ENCODE results near the gene UBR3. TPM values are rescaled to one million over a fixed set of nuclear protein-coding genes. Genes with fewer than 3 reads are reported as not detected.
"Not testable (repeated sequence)": the region's sequence is repeated elsewhere in the genome, so short reads cannot be mapped to it uniquely, and the experiment has no call there.

The UBR3 gene
- total RNA-seq, 1 experiment from 2014 or later = 9.6 TPM

DNA sequence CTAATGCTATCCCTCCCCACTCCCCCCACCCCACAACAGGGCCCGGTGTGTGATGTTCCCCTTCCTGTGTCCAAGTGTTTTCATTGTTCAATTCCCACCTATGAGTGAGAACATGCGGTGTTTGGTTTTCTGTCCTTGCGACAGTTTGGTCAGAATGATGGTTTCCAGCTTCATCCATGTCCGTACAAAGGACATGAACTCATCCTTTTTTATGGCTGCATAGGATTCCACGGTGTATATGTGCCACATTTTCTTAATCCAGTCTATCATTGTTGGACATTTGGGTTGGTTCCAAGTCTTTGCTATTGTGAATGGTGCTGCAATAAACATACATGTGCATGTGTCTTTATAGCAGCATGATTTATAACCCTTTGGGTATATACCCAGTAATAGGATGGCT lies 109.4 kb downstream of the UBR3 start:
- DNase-seq (ENCODE audit: low spot score) = not testable (repeated sequence)

DNA sequence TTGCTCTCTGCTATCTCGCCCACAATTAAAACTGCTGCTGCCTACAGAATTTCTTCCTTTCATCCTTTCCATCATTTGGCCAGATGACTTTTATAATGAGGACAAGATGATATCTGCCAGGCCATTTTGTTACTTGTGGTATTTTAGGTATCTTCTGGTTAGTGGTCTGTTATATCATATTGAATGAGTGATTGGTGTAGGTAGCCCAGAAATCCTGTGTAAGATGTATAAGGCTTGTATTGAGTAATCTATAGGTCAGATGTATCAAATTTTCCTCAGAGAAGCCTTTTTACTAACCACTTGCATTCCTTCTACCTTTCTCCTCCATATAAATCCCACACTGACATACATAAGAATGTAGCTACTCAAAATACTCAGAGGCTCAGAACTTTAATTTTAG lies 118.3 kb downstream of the UBR3 start:
- no peak for DNase-seq (ENCODE audit: low spot score)

DNA sequence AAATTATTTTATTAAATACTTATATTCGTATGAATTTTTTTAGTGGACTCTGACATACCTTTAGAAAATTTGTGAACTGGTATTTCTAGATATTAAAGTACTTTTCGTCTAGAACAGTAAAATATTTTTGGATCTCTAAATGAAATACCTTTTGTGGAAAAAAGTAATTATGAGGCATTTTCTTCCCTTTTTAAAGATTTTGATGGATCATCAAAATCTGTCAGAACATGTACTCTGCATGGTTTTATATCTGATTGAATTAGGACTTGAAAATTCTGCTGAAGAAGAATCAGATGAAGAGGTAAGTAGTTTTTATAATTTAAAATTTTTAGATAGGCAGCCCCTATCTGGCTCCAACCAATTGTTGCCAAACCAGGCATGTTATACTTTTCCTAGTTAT lies 118.8 kb downstream of the UBR3 start:
- no peak for DNase-seq (ENCODE audit: low spot score)

DNA sequence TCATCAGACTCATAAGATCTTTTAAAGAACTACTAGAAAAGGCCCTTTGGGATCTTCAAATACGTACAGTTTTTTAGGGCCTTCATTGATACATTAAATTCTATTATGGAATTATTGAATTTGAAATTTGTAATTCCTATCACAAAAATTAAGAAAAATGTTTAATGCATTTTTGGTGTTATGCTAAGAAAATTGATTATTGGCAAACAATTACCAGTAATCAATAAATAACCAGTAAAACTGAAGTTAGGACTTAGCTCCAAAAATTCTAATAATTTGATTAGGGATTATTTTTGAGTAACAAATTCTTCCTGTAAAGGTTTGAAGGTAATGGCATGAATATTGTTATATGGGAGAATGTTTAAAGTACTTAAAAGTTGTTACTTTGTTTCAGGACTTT lies 119.3 kb downstream of the UBR3 start:
- no peak for DNase-seq (ENCODE audit: low spot score)

DNA sequence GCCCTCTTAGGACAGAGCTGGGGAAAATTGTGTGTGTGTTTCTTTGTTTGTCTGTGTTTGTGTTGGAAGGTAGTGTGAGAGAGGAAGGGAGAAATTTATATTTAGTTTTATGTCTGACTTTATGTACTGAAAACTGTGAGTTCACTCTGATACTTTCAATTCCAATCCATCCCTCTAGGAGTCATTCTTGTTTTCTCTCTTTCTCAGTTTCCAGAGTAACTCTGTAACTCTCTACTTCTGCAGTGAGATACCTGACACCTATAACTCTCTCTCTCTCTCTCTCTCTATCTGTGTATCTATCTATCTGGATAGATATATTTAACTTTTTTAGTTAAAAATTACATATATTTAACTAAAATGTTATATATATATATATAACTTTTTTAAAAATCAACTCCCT lies 128.7 kb downstream of the UBR3 start:
- DNase-seq (ENCODE audit: low spot score) = no peak

DNA sequence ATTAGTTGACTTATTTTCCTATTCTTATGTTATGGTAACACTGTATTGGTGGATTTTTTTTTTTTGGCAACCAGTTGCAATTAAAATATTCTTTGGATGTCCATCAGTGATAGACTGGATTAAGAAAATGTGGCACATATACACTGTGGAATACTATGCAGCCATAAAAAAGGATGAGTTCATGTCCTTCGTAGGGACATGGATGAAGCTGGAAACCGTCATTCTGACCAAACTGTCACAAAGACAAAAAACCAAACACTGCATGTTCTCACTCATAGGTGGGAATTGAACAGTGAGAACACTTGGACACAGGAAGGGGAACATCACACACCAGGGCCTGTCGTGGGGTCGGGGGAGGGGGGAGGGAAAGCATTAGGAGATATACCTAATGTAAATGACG lies 130.0 kb downstream of the UBR3 start:
- not testable (repeated sequence) for DNase-seq (ENCODE audit: low spot score)

DNA sequence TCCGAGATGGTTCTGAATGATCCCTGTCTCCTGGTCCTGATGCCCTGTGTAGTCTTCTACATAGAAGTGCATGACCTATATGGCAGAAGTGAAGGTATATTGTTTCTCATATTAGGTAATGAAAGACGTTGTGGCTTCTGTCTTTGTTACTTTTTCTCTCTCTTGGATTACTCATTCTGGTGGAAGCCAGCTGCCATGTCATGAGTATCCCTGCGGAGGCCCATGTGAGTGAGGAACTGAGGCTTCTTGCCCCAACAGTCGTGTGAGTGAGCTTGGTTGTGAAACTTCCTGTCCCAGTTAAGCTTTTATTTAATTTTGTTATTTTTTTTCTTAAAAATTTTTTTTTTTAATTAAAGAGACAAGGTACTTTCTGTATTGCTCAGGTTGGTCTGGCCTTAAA lies 134.7 kb downstream of the UBR3 start:
- DNase-seq (ENCODE audit: low spot score) = no peak

DNA sequence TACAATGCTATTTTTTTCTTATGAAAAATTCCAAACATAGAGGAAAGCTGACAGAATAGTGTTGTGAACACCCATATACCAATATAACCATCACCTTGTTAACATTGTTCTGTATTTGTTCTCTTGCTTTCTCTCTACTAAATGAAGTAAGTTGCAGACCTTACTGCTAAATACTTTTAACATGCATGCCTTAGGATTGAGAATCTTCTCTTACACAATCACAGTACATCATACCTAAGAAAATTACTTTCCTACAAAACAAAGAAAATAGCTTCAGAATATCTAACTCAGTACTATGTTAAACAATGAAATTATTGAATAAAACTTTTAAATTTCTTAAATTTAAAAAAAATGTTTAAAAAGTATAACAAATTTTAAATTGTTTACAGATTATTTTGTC lies 136.5 kb downstream of the UBR3 start:
- no peak for DNase-seq (ENCODE audit: low spot score)

DNA sequence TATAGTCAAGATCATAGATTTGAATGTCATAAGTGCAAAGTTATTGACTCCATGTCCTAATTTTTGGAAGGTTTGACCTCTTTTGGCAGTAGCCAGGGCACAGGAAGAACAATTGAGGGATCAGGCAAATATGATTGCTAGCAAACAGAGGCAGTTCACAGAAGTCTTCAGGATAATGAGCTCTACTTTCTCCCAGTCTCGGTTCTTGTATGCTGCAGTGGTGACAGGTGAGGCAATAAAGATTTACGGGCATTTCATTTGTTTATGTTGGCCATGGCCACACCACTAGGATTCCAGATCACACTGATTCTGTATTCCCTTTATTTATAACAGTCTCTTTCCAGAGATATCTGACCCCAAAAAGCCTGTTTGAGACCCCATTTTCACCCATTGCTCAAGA lies 137.5 kb downstream of the UBR3 start:
- peak; percentile 22 for DNase-seq (ENCODE audit: low spot score)

DNA sequence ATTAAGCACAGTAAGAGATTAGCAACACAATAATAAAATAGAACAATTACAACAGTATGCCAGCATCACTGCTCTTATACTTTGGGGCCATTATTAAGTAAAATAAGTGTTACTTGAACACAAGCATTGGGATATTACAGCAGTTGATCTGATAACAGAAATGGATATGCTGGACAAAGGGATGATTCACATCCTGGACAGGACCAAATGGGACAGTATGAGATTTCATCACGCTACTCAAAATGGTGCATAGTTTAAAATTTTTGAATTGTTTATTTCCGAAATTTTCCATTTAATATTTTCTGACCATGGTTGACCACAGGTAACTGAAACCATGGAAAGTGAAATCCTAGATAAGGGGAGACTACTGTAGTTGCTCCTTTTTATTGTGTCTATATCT lies 138.2 kb downstream of the UBR3 start:
- no peak for DNase-seq (ENCODE audit: low spot score)

DNA sequence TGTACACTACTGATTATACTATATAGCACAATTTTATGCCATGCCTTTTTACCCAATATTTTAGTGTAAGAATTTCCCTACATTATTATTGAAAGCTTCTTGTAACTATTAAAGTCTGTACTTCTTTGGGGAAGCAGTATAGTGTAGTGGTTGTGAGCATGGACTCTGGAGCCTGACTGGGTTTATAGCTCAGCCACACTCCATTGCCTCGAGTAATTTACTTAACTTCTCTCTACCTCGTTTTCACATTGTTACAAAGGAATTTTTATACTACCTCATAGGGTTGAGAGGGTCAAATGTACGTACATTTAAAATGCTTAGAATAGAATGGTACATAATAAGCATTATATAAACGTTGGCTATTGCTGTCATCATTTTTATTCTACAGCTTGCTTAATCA lies 139.2 kb downstream of the UBR3 start:
- DNase-seq (ENCODE audit: low spot score) = no peak

DNA sequence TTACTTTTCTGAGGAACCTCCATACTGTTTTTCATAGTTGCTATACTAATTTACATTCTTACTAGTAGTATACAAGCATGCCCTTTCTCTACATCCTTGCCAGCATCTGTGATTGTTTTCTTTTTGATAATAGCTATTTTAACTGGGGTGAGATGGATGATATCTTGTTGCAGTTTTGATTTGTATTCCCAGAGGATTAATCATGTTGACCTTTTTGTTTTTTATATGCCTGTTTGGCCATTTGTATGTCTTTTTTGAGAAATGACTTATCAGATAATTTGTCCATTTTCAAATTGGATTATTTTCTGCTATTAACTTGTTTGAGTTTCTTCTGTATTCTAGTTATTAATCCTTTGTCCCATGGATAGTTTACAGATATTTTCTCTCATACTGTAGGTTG lies 141.5 kb downstream of the UBR3 start:
- DNase-seq (ENCODE audit: low spot score) = no peak

DNA sequence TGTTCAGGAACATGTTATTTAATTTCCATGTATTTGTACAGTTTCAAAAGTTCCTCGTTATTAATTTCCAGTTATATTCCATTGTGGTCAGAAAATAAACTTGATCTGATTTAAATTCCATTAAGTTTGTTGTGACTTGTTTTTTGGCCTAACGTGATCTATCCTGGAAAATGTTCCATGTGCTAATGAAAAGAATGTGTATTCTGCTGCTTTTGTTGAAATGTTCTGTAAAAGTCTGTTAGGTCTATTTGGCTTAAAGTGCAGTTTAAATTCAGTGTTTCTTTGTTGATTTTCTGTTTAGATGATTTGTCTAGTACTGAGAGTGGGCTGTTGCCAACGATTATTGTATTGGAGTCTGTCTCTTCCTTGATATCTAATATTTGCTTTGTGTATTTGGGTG lies 148.0 kb downstream of the UBR3 start:
- DNase-seq (ENCODE audit: low spot score) = no peak

DNA sequence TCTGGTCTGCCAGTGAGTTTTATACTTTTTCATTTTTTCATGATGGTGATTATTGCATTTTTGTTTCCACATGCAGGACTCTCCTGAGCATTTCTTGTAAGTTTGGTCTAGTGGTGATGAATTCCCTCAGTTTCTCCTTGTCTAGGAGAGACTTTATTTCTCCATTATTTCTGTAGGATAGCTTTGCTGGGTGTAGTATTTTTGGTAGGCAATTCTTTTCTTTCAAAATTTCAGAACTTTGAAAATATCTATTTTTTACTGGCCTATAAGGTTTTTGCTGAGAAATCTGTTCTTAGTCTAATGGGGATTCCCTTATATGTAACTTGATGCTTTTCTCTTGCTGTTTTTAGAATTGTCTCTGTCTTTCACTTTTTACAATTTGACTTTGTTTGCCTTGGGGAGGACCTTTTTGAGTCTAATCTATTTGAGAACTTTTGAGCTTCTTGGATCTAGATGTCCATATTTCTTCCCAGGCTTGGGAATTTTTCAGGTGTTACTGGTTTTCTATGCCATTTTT lies 149.1 kb downstream of the UBR3 start:
- no peak for DNase-seq (ENCODE audit: low spot score)

DNA sequence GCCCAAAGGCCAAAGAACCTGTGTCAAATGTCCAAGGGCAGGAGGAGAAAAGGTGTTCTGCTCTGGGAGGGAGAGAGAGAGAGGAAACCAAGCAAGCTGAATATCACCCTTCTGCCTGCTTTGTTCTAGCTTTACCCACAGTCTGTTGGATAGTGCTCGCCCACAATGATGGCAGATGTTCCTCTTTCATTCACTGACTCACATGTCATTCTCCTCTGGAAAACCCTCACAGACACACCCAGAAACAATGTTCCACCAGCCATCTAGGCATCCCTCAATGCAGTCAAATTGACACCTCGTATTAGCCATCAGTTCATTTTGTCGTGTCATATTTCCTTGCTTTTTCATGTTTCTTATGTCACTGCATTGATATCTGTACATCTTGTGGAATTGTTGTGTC lies 150.3 kb downstream of the UBR3 start:
- no peak for DNase-seq (ENCODE audit: low spot score)

DNA sequence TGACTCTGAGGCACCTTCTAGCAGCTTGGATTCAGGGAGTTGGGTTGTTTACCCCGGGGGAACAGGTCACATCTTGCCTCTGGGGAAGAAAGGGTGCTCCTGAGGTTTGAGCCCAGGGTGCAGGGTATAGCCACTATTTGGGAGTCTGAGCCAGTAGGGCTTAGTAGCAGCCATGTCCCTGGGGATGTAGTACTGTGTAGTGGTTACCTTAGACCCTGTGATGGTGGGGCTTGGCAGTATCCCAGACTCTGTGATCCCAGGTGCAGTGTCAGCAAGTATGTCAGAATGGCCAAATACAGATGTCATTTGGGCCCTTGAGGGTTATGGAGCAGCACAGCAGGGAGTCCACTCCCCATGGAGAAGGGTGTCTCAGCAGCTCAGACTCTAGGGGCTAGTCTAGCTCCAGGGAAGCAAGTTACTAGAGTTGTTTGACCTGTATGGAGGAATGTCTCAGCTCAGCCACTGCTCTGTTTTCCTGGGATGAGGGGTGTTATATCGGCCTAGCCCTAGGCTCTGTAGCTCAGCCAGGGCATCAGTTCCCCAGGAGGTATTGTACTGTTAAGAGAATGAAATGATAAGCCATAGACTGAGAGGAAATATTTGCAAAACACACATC lies 151.3 kb downstream of the UBR3 start:
- no peak for DNase-seq (ENCODE audit: low spot score)

DNA sequence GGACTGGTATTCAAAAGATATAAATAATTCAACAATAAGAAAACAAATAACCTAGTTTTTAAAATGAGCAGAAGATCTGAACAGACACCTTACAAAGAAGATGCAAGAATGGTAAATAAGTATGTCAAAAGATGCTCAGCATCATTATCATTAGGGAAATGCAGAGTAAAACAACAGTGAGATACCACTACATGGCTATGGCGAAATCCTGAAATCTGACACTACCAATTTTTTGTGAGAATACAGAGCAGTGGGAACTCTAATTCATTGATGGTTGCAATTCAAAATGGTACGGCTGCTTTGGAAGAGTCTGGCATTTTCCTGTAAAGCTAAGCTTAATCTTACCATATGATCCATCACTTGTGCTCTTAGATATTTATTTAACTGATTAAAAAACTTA lies 151.8 kb downstream of the UBR3 start:
- no peak for DNase-seq (ENCODE audit: low spot score)

DNA sequence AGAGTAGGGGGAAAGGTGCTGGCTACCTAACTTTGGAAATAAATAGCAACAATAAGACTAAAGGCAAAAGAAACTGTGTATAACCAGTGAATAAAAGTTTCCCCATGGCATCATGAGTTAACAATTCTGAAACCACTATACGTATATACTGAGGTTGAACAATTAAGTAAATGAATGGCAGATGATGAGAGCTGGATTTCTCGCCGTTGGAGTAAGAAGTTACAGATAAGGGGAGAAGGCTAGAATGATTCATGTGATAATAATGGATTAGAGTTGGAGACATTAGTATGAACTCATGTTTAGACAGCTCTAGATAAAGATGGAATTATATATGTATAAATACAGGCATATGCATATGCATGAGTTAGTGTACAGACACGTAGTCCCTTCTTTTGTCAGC lies 152.7 kb downstream of the UBR3 start:
- no peak for DNase-seq (ENCODE audit: low spot score)

DNA sequence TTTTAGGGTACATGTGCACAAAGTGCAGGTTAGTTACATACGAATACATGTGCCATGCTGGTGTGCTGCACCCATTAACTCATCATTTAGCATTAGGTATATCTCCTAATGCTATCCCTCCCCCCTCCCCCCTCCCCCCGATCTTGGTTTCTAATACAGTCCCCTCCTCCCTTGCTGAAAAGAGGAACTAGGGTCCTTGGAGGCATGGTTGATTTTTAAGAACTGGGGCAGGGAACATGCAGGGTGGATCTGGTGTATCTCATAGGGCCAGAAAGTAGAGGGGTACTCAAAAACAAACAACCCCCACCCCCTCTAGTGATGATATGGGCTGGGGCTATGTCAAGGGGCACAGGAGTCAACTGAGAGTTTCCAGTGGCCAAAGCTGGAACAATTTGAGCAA lies 153.4 kb downstream of the UBR3 start:
- no peak for DNase-seq (ENCODE audit: low spot score)

DNA sequence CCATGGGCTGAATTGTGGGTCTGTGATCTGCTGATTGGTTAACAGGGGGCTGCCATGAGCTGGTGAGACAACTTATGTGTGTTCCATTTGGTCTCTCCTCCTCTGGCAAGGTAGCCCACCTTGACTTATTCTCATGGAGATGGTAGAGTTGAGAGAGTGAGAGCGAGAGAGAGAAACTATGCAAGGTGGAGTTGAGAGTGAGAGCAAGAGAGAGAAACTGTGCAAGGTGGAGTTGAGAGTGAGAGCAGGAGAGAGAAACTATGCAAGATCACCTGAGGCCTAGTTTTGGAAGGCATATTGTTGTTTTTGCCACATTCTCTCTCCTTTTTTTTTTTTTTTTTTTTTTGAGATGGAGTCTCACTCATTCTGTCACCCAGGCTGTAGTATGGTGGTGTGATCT lies 155.7 kb downstream of the UBR3 start:
- DNase-seq (ENCODE audit: low spot score) = no peak

DNA sequence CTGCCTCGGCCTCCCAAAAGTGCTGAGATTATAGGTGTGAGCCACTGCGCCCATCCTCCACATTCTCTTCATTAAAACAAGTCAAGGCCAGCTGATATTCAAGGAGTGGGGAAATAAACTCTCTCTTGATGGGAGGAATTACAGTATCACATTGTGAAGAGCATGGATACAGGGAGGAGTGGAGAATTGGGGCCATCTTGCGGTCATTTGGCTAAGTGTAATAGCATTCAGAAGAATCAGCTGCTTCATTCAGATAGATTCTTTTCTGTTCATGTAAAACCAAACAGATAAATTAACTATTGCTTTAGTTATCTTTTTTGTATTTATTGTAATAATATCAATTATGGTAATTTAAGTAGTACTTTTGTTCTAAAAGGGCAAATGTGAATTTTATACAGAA lies 156.3 kb downstream of the UBR3 start:
- DNase-seq (ENCODE audit: low spot score) = no peak

DNA sequence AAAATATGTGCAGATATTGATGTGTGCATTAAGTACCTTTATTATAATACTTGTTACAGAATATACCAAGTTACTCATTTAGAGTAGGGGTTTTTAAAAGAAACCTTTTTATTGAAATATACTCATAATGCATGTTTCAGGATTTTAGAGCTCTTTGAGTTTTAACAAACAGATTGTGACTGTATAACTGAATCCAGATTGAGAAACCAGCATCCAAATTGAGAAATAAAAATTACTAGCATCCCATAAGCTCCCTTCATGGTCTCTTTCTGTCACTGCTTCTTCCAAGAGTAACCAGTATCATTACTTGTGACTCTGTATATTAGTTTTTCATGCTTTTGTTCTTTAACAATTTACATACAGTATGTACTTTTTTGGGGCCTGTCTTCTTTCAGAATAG lies 156.9 kb downstream of the UBR3 start:
- DNase-seq (ENCODE audit: low spot score) = no peak

DNA sequence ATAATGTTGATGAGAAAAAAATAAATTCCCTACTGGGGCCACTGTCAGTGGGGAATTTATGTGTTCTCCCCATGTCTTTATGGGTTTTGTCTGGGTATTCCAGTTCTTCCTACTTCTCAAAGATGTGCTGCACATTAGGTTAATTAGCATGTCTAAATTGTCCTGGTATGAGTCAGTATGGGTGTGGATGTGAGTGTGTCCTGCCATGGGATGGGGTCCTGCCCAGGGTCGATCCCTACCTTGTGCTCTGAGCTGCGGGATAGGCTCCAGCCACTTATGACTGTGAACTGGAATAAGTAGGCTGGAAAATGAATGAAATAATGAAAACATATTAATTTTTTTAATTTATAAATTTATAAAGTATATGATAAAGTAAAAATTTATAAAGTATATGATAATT lies 167.5 kb downstream of the UBR3 start:
- no peak for DNase-seq (ENCODE audit: low spot score)

Data from HT-29 (cell line).